Stimulated activated CD8-positive, alpha-beta memory T cell treated with anti-CD3 and anti-CD28 coated beads, Interleukin-12 subunit alpha, Interleukin-12 subunit beta, amount 100 ng/mL, for 4 hours (primary cell): Measurements from ENCODE around the gene PTGES3.
"Not testable (repeated sequence)": the region's sequence is repeated elsewhere in the genome, so short reads cannot be mapped to it uniquely, and the experiment has no call there.

ENCODE experiments used
- DNase-seq: peaks from one replicate; pipeline ENCODE4 v3.0.0-alpha.2; 2020; ENCODE audit warnings: low read depth

The PTGES3 gene

DNA sequence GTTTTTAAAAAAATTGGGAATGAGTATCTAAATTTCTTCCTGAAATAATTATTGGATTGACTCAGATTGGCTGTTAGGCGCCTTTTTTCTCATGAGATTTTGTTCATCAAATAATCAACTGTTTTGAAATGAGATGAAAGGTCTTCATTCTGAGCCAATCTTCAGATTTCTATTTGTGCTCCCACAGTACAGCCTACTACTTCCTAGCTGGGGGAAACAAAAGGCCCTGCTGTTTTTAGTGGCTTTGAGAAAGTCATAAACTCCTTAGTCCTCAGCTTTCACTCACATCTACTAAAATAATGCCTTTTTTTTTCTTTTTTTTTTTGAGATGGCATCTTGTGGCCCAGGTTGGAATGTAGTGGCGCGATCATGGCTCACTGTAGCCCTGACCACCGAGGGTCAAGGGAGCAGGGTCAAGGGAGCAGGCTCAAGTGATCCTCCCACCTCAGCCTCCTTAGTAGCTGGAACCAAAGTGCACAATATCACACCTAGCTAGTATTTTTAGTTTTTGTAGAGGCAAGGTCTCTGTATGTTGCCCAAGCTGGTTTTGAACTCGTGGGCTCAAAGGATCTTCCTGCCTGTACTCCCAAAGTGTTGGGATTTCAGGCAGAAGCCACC lies 21.8 kb upstream of the PTGES3 start:
- no peak for DNase-seq

DNA sequence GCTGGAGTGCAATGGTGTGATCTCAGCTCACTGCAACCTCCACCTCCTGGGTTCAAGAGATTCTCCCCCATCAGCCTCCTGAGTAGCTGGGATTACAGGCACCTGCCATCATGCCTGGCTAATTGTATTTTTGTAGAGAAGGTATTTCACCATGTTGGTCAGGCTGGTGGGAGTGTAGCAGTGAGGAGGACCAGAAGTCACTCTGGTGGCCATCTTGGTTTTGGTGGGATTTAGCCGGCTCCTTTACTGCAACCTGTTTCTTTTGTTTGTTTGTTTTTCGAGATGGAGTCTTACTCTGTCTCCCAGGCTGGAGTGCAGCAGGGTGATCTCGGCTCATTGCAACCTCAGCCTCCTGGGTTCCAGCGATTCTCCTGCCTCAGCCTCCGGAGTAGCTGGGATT lies 16.4 kb upstream of the PTGES3 start:
- DNase-seq: not testable (repeated sequence)

DNA sequence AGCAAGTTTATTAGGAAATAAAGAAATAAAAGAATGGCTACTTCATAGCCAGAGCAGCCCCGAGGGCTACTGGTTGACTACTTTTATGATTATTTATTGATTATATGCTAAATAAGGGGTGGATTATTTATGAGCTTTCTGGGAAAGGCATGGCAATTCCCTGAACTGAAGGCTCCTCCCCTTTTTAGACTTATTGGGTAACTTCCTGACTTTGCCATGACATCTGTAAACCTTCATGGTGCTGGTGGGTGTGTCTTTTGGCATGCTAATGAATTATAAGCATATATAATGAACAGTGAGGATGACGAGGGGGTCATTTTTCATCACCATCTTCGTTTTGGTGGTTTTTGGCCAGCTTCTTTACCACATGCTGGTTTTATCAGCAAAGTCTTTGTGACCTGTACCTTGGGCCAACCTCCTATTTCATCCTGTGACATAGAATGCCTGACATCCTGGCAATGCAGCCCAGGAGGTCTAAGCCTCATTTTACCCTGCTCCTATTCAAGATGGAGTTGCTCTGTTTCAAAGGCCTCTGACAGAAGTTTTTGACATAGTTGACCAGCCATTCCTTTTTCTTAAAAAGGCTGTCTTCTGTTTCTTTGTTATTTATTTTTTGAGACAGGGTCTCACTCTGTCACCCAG lies 11.1 kb upstream of the PTGES3 start:
- no peak for DNase-seq

DNA sequence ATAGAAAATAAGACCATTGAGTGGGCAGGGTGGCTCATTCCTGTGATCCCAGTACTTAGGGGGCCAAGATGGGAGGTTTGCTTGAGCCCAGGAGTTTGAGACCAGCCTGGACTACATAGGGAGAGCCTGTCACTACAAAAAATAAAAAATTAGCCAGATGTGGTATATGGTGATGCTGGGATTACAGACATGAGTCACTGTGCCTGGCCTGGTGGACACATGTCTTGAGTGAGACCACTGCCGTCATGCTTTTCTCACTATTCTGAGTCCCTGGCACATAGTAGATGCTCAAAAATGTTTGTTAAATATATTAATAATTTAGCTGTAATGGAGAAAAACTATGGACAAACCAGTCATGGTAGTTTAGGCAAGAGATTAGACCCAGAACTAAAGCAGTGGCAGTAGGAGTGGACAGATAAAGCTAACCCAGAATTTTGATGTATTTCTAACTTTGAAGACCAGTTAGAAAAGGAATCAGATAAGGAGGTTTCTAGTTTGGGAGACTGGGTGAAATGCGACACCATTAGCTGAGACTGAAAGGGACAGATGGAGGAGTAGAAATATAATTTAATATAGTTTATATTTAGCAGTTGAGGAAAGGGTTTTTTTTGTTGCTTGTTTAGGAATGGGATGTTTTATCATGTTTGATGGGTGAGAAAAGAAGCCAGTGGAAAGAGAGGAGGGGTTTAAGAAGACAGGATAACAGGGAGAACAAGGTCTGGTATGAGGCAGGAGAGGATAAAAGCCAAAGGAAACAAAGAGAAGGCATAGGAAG lies 7.4 kb upstream of the PTGES3 start:
- no peak for DNase-seq

DNA sequence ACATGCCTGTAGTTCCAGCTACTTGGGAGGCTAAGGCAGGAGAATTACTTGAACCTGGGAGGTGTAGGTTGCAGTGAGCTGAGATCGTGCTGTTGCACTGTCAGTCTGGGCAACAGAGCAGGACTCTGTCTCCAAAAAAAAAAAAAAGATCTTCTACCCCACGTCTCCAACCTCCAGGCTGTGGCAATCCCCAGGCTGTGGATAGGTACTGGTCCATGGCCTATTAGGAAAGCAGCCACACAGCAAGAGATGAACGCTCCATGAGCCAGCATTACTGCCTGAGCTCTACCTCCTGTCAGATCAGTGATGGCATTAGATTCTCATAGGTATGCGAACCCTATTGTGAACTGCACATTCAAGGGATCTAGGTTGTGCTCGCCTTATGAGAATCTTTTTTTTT lies 6.1 kb upstream of the PTGES3 start:
- DNase-seq: no peak

DNA sequence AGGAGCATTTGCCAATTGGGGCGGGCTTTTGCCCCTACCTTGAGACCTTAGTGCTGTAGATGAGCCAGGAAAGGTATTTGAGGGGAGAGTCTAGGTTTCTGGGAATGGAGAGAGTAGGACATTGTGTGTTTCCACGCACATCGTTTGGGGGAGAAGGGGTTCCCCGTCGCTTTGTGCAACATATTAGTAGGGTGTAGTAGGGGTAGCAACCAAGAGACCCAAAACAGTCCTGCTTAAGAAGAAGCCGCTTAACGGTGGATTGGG lies 694 bp upstream of the PTGES3 start:
- DNase-seq: no peak

DNA sequence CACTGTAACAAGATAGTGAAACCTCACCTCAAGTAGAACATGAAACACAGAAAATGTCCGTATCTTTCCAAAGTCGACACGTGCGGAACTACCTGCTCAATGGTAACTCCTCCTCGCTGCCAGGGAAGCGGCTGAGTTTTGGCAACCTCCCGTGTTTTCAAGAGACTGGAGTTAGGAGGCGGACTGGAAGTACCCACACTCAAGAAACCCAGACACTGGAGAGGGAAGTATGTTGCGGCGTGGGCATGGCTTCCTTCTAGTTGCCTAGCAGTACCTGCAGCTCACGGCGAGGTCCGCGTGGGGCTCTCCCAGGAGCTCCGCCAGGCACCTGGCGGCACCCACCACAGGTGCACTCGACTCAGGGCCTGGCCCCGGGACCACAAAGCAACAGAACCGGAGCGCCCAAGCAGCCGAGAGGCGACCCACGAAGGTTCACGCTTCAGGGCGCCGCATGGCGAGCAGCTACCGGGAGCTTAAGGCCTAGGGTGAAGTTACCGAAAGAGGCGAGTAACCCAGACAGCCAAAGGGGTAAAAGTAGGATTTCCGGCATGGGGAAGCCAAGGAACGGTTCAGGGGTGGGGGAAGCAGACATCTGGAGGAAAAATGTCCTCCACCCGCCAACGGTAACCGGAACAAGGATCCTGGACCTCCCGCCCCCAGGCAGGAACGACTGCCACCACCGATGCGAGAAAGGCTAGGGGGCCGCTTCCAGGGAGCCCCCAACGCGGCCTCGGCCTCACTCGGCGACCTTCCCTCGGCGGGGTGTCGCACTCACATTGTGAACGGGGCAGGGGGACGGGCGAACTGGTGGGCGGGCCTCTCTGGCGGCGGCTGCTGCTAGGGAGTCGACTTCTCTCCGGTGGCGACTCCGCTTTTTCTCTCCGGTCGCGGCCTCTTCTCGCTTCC lies 608 bp downstream of the PTGES3 start:
- peak; percentile 36 for DNase-seq

DNA sequence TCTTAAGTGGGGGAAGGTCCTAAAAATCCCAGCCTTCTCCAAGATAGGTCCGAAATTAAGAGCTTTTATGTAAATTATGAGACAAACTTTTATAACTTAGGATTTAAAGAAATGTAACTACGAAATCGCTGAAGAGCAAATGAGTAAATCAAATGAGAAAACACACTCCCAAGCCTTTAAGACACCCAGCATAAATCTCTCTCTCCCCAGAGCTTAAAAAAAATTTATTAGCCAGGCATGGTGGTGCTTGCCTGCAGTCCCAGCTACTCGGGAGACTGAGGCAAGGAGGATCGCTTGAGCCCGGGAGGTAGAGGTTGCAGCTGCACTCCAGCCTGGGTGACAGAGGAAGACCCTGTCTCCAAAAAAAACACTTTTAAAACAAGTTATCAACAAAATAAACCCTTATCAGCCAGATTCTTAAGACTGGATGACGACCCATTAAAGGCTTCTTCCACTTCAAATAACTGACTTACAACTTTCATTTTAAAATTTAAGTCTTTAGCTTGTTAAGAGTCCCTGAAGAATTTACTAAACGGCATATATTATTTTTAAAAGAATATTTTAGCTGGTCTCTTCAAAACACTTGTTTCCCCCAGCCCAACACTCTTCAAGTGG lies 3.2 kb downstream of the PTGES3 start:
- no peak for DNase-seq

DNA sequence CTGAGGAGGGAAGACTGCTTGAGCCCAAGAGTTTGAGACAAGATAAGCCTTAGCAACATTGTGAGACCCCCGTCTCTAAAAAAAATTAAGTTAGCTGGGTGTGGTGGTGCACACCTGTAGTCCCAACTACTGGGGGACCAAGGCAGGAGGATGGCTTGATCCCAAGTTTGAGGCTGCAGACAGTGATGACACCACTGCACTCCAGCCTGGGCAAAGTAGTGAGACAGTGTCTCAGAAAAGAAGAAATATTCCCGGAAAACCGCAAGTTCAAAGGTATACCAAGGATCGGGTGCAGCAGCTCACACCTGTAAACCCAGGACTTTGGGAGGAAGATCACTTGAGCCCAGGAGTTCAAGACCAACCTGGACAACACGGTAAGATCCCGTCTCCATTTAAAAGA lies 5.8 kb downstream of the PTGES3 start:
- DNase-seq: no peak

DNA sequence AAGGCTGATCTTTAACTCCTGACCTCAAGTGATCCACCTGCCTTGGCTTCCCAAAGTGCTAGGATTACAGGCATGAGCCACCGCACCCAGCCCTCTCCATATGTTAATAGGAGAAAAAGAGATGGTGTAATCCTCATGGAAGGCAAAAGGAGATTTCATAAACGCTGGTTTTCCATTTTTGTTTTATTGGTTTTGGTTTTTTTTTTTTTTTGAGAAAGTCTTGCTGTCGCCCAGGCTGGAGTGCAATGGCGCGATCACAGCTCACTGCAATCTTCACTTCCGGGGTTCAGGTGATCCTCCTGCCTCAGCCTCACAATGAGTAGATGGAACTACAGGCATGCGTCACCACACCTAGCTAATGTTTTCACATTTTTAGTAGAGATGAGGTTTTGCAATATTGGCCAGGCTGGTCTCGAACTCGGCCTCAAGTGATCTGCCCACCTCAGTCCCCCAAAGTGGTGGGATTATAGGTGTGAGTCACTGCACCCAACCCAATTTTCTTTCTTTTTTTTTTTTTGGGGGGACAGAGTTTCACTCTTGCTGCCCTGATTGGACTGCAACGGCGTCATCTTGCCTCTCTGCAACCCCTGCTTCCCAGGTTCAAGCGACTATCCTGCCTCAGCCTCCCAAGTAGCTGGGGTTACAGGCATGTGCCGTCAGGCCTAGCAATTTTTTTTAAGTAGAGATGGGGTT lies 8.1 kb downstream of the PTGES3 start:
- no peak for DNase-seq

DNA sequence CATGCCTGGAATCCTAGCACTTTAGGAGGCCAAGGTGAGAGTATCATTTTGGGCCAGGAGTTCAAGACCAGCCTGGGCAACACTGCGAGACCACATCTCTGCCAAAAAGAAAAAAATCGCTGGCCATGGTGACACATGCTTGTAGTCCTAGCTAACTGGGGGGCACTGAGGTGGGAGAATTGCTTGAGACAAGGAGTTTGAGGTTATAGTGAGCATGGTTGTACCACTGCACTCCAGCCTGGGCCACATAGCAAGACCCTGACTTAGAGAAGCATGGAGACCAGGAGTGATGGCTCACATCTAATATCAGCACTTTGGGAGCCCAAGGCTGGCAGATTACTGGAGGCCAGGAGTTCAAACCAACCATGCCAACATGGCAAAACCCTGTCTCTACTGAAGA lies 9.2 kb downstream of the PTGES3 start:
- no peak for DNase-seq

DNA sequence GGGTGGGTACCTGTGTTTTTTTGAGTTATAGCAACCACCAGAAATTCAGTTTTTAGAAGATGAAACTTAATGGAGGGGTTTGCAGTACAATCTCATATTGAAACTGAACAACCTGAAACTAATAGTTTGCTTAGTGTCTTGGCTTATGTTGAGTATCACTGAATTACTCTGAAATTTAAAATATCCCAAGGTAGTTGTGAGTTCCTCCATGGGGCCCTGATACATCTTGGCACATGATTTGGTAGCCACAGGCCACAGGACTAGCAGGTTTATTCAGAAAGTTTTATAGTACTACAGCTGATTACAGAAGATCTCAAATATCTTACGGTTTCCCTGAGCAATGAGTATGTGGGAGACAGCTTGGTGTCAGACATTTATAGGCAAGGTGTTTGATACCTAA lies 10.4 kb downstream of the PTGES3 start:
- no peak for DNase-seq

DNA sequence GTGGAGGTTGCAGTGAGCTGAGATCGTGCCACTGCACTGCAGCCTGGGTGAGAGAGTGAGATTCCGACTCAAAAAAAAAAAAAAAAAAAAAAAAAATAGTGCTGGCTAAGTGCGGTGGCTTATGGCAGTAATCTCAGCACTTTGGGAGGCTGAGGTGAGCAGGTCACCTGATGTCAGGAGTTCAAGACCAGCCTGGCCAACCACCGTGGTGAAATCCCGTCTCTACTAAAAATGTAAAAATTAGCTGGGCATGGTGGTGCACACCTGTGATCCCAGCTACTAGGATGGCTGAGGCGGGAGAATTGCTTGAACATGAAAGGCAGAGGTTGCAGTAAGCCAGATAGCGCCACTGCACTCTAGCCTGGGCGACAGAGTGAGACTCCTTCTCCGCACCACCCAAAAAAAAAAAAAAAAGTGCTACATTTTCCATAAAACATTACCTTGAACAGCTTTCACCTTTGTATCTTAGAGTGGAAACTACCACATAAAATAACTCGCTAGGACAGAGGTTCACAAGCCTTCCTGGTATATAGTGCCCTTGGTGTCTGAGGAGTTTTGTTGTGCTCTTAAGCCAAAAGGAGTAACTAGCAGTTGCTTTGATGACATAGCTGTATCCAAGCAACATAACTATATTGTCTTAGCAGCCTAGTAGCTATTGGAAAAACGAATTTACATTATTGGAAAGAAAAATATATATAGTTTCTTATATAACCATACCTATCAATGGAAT lies 11.1 kb downstream of the PTGES3 start:
- no peak for DNase-seq

DNA sequence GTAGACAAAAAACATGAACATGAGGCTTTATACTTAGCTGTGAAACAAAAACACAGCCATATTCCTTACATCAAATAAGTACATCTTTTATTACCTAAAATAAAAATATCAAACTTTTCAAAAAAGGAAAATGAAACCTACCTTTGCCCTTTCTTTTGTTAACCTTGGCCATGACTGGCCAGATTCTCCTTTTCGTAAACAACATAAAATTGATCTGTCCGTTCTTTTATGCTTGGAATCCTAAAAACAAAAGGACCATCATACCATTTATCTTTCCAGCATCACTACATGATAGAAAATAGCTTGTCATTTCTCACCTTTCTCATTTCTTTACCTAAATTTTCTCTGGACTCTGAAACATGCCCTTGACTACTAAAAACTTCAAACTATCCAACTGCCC lies 16.5 kb downstream of the PTGES3 start:
- DNase-seq: no peak

DNA sequence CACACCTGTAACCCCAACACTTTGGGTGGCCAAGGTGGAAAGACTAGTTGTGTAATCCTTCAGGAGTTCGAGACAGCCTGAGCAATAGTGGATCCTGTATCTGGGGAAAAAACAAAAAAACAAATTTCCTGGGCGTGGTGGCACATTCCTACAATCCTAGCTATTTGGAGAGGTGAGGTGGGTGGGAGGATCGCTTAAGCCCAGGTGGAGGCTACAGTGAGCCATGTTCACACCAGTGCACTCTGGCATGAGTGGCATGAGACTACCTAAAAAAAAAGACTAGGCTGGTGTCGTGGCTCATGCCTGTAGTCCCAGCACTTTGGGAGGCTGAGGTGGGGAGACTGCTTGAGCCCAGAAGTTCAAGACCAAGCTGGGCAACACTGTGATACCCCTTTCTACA lies 17.2 kb downstream of the PTGES3 start:
- no peak for DNase-seq

DNA sequence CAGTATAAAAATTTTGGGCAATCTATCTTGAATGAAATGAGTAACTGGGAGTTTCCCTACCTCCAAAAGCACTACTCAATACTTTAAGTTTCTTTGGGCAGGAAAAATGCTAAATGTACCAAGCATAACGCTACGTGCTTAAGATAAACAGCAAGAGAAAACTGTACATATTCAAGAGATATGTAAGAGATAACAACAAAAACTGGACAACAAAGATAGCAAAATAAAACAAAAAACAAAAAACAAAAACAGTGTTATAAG lies 20.0 kb downstream of the PTGES3 start:
- DNase-seq: no peak

DNA sequence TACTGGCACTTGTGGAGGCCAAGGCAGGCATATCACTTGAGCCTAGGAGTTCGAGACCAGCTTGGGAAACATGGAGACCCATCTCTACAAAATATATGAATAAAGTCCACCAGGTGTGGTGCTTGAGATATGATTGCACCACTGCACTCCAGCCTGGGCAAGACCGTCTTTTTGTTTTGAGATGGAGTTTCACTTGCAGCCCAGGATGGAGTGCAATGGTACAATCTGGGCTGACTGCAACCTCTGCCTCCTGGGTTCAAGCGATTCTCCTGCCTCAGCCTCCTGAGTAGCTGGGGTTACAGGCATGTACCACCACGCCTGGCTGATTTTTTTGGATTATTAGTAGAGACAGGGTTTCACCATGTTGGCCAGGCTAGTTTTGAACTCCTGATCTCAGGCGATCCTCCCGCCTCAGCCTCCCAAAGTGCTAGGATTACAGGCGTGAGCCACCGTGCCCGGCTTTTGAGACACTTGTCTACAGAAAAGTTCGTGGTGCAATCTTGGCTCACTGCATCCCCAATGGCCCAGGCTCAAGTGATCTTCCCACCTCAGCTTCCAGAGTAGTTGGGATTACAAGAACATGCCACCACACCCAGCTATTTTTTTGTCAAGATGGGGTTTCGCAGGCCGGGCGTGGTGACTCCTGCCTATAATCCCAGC lies 26.0 kb downstream of the PTGES3 start:
- DNase-seq: no peak

DNA sequence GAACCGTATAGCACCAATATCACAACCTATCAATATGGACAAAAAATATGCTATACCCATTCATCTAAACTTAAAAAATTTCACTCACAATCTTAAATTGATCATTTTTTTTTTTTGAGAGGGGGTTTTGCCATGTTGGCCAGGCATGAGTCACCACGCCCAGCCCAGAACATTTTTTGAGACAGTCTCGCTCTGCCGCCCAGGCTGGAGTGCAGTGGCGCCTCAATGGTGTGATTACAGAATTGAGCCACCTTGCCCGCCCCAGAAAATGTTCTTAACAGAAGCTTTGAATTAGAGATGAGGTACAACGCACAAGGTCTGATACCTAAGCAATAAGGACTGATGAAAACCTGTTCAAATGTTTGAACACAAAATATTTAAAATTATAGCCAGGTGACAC lies 26.5 kb downstream of the PTGES3 start:
- no peak for DNase-seq

DNA sequence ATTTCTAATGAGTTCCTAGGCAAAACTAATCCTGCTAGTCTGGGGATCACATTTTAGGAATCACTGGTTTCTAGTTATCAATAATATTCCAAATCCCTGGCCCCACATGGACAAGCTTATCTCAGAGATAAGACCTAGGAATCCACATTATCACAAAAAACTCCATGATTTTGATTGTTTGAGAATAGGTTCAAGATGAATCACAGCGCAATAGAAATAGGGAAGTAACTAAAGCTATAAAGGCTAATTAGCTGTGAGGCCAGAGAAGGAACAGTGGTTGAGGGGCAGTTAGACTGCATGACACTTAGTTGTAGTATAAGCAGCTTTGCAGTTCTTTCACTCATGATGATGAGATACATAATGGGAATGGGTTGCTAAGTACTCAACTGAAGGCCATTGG lies 29.2 kb downstream of the PTGES3 start:
- no peak for DNase-seq

DNA sequence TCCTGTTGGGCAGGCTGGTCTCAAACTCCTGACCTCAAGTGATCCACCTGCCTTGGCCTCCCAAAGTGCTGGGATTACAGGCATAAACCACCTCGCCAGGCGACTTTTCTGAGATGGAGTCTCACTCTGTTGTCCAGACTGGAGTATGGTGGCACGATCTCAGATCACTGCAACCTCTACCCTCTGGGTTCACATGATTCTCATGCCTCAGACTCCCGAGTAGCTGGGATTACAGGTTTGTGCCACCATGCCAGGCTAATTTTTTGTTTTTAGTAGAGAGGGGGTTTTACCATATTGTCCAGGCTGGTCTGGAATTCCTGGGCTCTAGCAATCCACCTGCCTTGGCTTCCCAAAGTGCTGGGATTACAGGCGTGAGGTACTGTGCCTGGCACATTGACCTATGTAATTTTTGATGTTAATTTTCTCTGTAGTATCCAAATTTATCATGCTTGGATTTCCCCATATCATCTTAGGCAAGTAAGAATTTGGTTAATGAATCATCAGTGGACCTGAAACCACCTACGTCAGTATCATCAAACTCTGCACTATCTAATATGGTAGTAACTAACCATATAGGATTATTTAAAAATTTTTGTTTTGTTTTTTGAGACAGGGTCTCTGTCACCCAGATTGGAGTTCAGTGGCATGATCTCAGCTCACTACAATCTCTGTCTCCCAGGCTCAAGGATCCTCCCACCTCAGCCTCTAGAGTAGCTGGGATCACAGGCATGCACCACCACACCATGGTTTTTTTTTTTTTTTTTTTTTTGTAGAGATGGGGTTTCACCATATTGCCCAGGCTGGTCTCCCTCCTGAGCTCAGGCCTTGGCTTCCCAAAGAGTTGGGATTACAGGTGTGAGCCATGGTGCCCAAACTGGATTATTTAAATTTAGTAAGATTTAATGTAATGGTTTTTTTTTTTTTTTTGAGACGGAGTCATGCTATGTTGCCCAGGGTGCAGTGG lies 30.4 kb downstream of the PTGES3 start:
- DNase-seq: no peak
